HUES6 (cell line): ENCODE measurements around the gene IL31.
"Not testable (repeated sequence)": the region's sequence is repeated elsewhere in the genome, so short reads cannot be mapped to it uniquely, and the experiment has no call there.

Experiments used
- H3K27ac ChIP-seq: 2 replicates; pipeline ENCODE4 v1.7.0; 2013; ENCODE audit warnings: low read depth, mild to moderate bottlenecking, low read length, inconsistent platforms
- H3K27me3 ChIP-seq: 2 replicates; pipeline ENCODE4 v1.6.1; 2013; ENCODE audit warnings: low read length; ENCODE audit not compliant: control insufficient read depth, insufficient read depth
- H3K36me3 ChIP-seq: 2 replicates; pipeline ENCODE4 v1.6.1; 2013; ENCODE audit warnings: low read length; ENCODE audit not compliant: control insufficient read depth, insufficient read depth
- H3K4me1 ChIP-seq: 2 replicates; pipeline ENCODE4 v1.6.1; 2013; ENCODE audit warnings: low read length; ENCODE audit not compliant: control insufficient read depth, insufficient read depth
- H3K4me3 ChIP-seq: 2 replicates; pipeline ENCODE4 v1.5.1; 2013; ENCODE audit warnings: low read depth, low read length
- H3K9ac ChIP-seq: one replicate; pipeline ENCODE4 v1.6.1; 2013; ENCODE audit warnings: mild to moderate bottlenecking, low read length
- H3K9me3 ChIP-seq: 2 replicates; pipeline ENCODE4 v1.6.1; 2013; ENCODE audit warnings: low read depth, low read length; ENCODE audit not compliant: control insufficient read depth, insufficient read depth

IL31 gene

DNA sequence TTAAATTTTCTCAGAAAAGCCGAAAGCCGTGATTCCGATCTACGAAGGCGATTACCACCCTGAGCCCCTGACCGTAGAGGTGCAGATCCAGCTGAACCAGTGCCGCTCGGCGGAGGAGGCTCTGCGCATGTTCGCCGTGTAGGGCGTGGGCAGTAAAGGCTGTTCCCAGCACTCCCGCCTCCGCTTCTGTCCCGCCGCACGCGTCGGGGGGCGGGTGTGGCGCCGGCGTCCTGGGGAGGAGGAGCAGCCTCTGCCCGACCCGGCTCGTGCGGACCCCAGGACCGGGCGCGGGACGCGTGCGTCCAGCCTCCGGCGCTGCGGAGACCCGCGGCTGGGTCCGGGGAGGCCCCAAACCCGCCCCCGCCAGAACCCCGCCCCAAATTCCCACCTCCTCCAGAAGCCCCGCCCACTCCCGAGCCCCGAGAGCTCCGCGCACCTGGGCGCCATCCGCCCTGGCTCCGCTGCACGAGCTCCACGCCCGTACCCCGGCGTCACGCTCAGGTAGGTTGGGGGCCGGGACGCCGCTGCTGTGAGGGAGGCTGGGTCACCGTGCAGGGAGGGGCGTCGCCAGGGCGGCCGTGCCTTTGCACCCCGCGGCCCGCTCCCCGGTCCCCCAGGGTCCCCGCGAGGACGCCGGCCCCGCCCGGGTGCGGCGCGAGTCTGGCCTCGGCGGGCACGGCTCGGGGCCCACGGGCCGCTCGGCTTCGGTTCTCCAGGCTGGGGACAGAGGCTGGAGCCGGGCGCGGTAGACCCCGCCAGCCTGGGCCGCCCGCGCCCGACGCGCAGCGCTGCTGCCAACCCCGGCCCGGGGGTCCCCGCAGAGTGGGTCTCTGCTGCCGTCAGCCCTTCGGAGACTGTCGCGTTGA, 29.5 kb upstream of the IL31 start, which contains the start of gene B3GNT4:
Gene B3GNT4, plus strand, starts transcription at position 409 of the 866 bp plus-strand sequence. CDS start 910 bp downstream, outside the sequence.
- H3K27me3 ChIP-seq = peaks cover 51% of the 10 kb centered on the region
- H3K36me3 ChIP-seq = peaks cover 19% of the 10 kb centered on the region
- peaks cover 15% of the 10 kb centered on the region; the same call in 1 of the 2 replicates for H3K4me1 ChIP-seq
- H3K4me3 ChIP-seq = peak within 1 kb of the TSS; percentile 68
- peak within 1 kb of the TSS; percentile 51 for H3K9ac ChIP-seq
- no peak within 1 kb of the TSS for H3K27ac ChIP-seq
- H3K9me3 ChIP-seq = no peaks in the 10 kb centered on the region

DNA sequence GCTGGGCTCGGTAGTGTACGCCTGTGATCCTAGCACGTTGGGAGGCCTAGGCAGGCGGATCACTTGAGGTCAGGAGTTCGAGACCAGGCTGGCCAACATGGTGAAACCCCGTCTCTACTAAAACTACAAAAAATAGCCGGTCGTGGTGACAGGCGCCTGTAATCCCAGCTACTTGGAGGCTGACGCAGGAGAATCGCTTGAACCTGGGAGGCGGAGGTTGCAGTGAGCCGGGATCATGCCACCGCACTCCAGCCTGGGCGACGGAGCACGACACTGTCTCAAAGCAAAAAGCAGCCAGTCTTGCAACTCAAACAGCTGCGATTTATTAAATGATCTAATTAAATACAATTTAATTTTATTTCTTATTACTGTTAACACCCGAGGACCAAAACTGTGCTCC, 28.8 kb upstream of the IL31 start:
- peak overlapping the region; percentile 68 for H3K4me3 ChIP-seq

DNA sequence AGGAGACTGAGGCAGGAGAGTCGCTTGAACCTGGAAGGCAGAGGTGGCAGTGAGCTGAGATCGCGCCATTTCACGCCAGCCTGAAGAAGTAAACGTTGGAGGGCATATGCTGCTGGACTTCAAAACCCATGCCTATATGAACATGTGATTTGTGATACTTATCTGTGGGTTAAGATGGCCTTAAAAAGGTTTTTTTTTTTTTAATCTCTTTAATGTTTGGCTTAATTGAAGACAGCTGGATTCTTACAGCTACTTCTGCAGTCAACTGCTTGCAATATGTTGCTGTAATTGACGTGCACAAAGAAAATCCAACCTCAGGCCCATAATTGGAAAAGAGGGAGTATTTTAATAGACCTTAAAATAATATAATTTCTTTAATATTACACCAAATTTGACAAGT, 28.0 kb upstream of the IL31 start:
- Histone ChIP-seq H3K4me1 (peaks cover 8% of the 10 kb centered on the region; the same call in 1 of the 2 replicates), H3K9ac (no peak overlapping the region), H3K4me3 (no peak overlapping the region), H3K27me3 (peaks cover 51% of the 10 kb centered on the region), H3K9me3 (no peaks in the 10 kb centered on the region), H3K27ac (no peak overlapping the region), H3K36me3 (peaks cover 4% of the 10 kb centered on the region)

More for the DNA sequence above, 28.8 kb upstream of the IL31 start:
- H3K4me1 ChIP-seq = peaks cover 10% of the 10 kb centered on the region; the same call in 1 of the 2 replicates
- H3K36me3 ChIP-seq = peaks cover 12% of the 10 kb centered on the region
- not testable (repeated sequence) for H3K9me3 ChIP-seq, H3K9ac ChIP-seq, H3K27ac ChIP-seq
- H3K27me3 ChIP-seq = peaks cover 51% of the 10 kb centered on the region

GRCh38 chr12:122201381-122201780, 27.4 kb upstream of the IL31 start:
- Histone ChIP-seq H3K9me3 (no peaks in the 10 kb centered on the region), H3K4me3 (no peak overlapping the region), H3K27ac (no peak overlapping the region), H3K36me3 (no peaks in the 10 kb centered on the region), H3K4me1 (peaks cover 8% of the 10 kb centered on the region; the same call in 1 of the 2 replicates), H3K27me3 (peaks cover 50% of the 10 kb centered on the region), H3K9ac (no peak overlapping the region)

DNA sequence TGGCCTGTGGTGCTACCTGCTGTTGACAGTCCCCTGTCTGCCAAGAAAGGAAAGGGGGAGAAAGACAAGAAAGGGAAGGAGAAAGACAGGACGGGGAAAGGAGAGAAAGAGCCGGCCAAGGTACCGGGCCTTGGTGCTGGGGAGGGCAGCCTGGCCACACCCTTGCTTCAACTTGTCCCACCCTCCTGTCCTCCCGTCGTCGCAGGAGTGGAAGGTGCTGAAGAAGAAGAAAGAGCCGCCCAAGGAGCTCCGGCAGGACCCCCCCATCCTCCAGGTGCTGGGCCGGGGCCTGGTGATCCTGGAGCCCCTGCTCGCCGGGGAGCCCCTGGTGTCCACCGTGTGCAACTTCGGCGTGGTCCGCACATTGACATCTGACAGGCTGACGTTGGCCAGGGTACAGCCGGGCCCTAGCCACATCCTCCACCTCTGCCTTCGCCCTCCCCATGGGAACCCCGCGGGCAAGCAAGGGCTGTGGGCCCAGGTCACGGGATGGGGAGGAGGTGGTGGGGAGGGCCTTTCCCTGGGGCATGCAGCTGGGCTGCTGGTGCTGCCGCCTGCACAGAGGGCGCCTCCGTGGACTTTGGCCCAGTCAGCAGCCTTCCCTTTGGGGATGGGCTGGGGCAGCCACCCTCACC, 26.6 kb upstream of the IL31 start:
- H3K36me3 ChIP-seq = no peaks in the 10 kb centered on the region
- no peak overlapping the region for H3K4me3 ChIP-seq
- peaks cover 8% of the 10 kb centered on the region; the same call in 1 of the 2 replicates for H3K4me1 ChIP-seq
- H3K9ac ChIP-seq = no peak overlapping the region
- H3K27ac ChIP-seq = no peak overlapping the region
- H3K27me3 ChIP-seq = peaks cover 42% of the 10 kb centered on the region
- H3K9me3 ChIP-seq = 0 out of 2 replicates have a peak, but pooled peaks cover 3% of the 10 kb centered on the region

DNA sequence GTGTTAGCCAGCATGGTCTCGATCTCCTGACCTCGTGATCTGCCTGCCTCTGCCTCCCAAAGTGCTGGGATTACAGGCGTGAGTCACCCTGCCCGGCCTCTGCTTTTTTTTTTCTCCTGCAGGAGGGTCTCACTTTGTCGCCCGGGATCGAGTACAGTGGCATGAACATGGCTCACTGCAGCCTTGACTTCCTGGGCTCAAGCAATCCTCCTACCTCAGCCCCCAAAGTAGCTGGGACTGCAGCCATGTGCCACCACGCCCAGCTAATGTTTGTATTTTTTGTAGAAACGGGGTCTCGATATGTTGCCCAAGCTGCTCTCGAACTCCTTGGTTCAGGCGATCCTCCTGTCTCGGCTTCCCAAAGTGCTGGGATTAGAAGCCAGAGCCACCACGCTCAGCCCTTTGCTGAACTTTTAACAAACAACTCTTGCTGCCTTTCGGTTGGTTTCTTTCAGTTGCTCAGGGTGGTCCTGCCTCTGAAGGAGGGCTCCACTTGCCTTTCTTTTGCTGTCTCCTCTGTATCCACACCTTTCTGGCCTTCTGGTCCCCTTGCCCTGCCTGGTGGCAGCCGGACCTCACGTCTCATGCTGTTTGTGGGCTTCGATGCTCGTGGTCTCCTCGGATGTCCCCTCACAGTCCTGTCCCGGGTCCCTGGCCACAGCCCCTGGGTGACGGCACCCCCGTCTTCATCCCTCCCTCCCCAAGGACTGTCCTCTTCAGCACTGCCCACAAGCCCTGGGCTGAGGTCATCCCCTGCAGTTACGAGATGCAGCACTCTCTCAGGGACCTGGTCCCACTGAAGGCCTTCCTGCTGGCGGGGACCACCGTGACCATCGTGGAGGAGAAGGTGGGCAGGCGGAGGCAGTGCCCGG, 25.7 kb upstream of the IL31 start:
- no peak overlapping the region for H3K27ac ChIP-seq
- H3K4me3 ChIP-seq = no peak overlapping the region
- H3K36me3 ChIP-seq = no peaks in the 10 kb centered on the region
- H3K27me3 ChIP-seq = peaks cover 33% of the 10 kb centered on the region
- peaks cover 10% of the 10 kb centered on the region; the same call in 1 of the 2 replicates for H3K9me3 ChIP-seq
- no peak overlapping the region for H3K9ac ChIP-seq
- peaks cover 4% of the 10 kb centered on the region; the same call in 1 of the 2 replicates for H3K4me1 ChIP-seq

GRCh38 chr12:122197612-122197966, 23.6 kb upstream of the IL31 start:
- Histone ChIP-seq H3K4me3 (no peak overlapping the region), H3K27ac (no peak overlapping the region), H3K4me1 (no peaks in the 10 kb centered on the region), H3K9ac (no peak overlapping the region), H3K9me3 (peaks cover 10% of the 10 kb centered on the region; the same call in 1 of the 2 replicates), H3K27me3 (peaks cover 14% of the 10 kb centered on the region), H3K36me3 (no peaks in the 10 kb centered on the region)

DNA sequence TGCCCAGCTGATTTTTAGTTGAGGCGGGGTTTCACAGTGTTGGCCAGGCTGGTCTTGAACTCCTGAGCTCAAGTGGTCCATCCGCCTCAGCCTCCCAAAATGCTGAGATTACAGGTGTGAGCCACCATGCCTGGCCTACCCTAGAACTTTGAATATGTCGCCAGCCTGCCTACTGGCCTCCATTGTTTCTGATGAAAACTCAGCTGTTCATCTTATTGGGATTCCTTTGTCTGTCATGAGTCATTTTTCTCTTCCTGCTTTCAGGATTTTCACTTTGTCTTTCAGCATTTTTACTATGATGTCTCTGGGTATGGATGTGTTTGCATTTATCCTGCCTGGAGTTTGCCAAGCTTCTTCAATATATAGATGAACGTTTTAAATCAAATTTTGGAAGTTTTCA, 21.4 kb upstream of the IL31 start:
- no peaks in the 10 kb centered on the region for H3K4me1 ChIP-seq
- H3K4me3 ChIP-seq = no peak overlapping the region
- no peak overlapping the region for H3K9ac ChIP-seq
- H3K27me3 ChIP-seq = no peaks in the 10 kb centered on the region
- peaks cover 10% of the 10 kb centered on the region; the same call in 1 of the 2 replicates for H3K9me3 ChIP-seq
- no peaks in the 10 kb centered on the region for H3K36me3 ChIP-seq
- H3K27ac ChIP-seq = no peak overlapping the region

DNA sequence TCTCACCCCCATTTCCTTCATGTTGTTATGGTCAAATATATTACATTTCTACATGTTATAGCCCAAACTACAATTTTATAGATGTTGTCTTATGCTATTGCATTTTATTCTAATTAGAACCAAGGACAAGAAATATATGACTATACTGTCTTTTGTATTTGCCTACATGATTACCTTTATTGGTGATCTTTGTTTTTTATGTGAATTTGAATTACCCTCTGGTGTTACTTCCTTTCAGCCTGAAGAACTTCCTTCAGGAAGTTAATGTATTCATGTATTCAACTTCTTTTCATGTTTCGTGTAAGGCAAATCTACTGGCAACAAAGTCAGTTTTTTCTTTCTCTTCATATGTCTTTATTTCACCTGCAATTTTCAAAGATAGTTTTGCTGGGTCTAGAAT, 20.8 kb upstream of the IL31 start:
- Histone ChIP-seq H3K4me3 (no peak overlapping the region), H3K9ac (no peak overlapping the region), H3K4me1 (no peaks in the 10 kb centered on the region), H3K36me3 (no peaks in the 10 kb centered on the region), H3K27me3 (no peaks in the 10 kb centered on the region), H3K27ac (no peak overlapping the region), H3K9me3 (peaks cover 10% of the 10 kb centered on the region; the same call in 1 of the 2 replicates)

- H3K9ac ChIP-seq = no peak overlapping the region
- peaks cover 10% of the 10 kb centered on the region; the same call in 1 of the 2 replicates for H3K9me3 ChIP-seq
Measured at GRCh38 chr12:122192441-122192840, 18.4 kb upstream of the IL31 start.

More at GRCh38 chr12:122192441-122192840, 18.4 kb upstream of the IL31 start:
- H3K4me1 ChIP-seq = no peaks in the 10 kb centered on the region
- H3K27ac ChIP-seq = no peak overlapping the region
- H3K27me3 ChIP-seq = no peaks in the 10 kb centered on the region
- H3K4me3 ChIP-seq = no peak overlapping the region
- H3K36me3 ChIP-seq = no peaks in the 10 kb centered on the region
